ENCODE measurements around the gene TMED5.
"Not testable (repeated sequence)": the region's sequence is repeated elsewhere in the genome, so short reads cannot be mapped to it uniquely, and the experiment has no call there.

The TMED5 gene

GRCh38 chr1:93179886-93180722 is at the start of gene TMED5:
Gene TMED5, minus strand, starts transcription at chr1:93180413. Its CDS starts 171 bp downstream, at chr1:93180242.
- DNase-seq (ENCODE audit: low read depth): peak; percentile 93

GRCh38 chr1:93223023-93223675 is 42.9 kb upstream of the TMED5 start:
- DNase-seq (ENCODE audit: low read depth): no peak

GRCh38 chr1:93221913-93222312 is 41.7 kb upstream of the TMED5 start:
- DNase-seq (ENCODE audit: low read depth): no peak

- not testable (repeated sequence) for DNase-seq (ENCODE audit: low read depth)
Observed at GRCh38 chr1:93220716-93221115, 40.5 kb upstream of the TMED5 start.

GRCh38 chr1:93219443-93219842 is 39.2 kb upstream of the TMED5 start:
- no peak for DNase-seq (ENCODE audit: low read depth)

- DNase-seq (ENCODE audit: low read depth): no peak
Observed at GRCh38 chr1:93215322-93215721, 35.1 kb upstream of the TMED5 start.

GRCh38 chr1:93207211-93207610 is 27.0 kb upstream of the TMED5 start:
- no peak for DNase-seq (ENCODE audit: low read depth)

- no peak for DNase-seq (ENCODE audit: low read depth)
Observed at GRCh38 chr1:93206567-93206954, 26.3 kb upstream of the TMED5 start.

GRCh38 chr1:93205892-93206566 is 25.8 kb upstream of the TMED5 start:
- DNase-seq (ENCODE audit: low read depth): no peak

- no peak for DNase-seq (ENCODE audit: low read depth)
Observed at GRCh38 chr1:93200714-93201113, 20.5 kb upstream of the TMED5 start.

GRCh38 chr1:93200086-93200620 is 19.9 kb upstream of the TMED5 start:
- no peak for DNase-seq (ENCODE audit: low read depth)

GRCh38 chr1:93199150-93199549 is 18.9 kb upstream of the TMED5 start:
- no peak for DNase-seq (ENCODE audit: low read depth)

GRCh38 chr1:93196591-93196990 is 16.4 kb upstream of the TMED5 start:
- DNase-seq (ENCODE audit: low read depth): no peak

- no peak for DNase-seq (ENCODE audit: low read depth)
Observed at GRCh38 chr1:93194231-93194990, 14.2 kb upstream of the TMED5 start.

GRCh38 chr1:93190432-93190831 is 10.2 kb upstream of the TMED5 start:
- no peak for DNase-seq (ENCODE audit: low read depth)

GRCh38 chr1:93186667-93187066 is 6.5 kb upstream of the TMED5 start:
- no peak for DNase-seq (ENCODE audit: low read depth)

- peak; percentile 35 for DNase-seq (ENCODE audit: low read depth)
Observed at GRCh38 chr1:93180723-93181613, 755 bp upstream of the TMED5 start, which contains the start of gene CCDC18. Gene CCDC18, plus strand, starts transcription at chr1:93180724. Its CDS starts 2,638 bp downstream, at chr1:93183362.

- DNase-seq (ENCODE audit: low read depth): no peak
Observed at GRCh38 chr1:93178418-93178817, 1.8 kb downstream of the TMED5 start.

GRCh38 chr1:93177991-93178390 is 2.2 kb downstream of the TMED5 start:
- no peak for DNase-seq (ENCODE audit: low read depth)

GRCh38 chr1:93174638-93175037 is 5.6 kb downstream of the TMED5 start:
- DNase-seq (ENCODE audit: low read depth): not testable (repeated sequence)

- DNase-seq (ENCODE audit: low read depth): no peak
Observed at GRCh38 chr1:93172778-93173177, 7.4 kb downstream of the TMED5 start.

Measured in activated T-helper 9 cell treated with anti-CD3 and anti-CD28 coated beads, Interleukin-2, amount 50 U/mL, for 16 hours (primary cell).